H1 (cell line): ENCODE measurements around the gene GABPA. TPM values are rescaled to one million over a fixed set of nuclear protein-coding genes. Genes with fewer than 3 reads are reported as not detected.

Source experiments
- CTCF ChIA-PET: fragments of 300-600 bp; sonication (Branson Sonifier 250); formaldehyde crosslinking; loops from one replicate; lab custom pipeline; 2021; ENCODE audit not compliant: partially characterized antibody; lab: Charles Lee
- POLR2A ChIA-PET: fragments of 300-600 bp; sonication (Branson Sonifier 250); formaldehyde crosslinking; loops from one replicate; lab custom pipeline; 2021; ENCODE audit warnings: inconsistent platforms; ENCODE audit not compliant: partially characterized antibody; lab: Charles Lee
- DNase-seq, 2 experiments: peaks; one replicate each; pipeline versions ENCODE4 v3.0.0 to v3.0.0-alpha.2; 2010 to 2022; ENCODE audit warnings: low spot score in 2 of 2, low read depth in 1 of 2, mixed read lengths in 1 of 2
- FAIRE-seq: peaks from 2 replicates; lab custom pipeline; 2011; peaks lifted over from hg19 to GRCh38; lab: Jason Lieb, UNC
- H2AFZ ChIP-seq: 2 replicates; pipeline ENCODE4 v1.8.1; 2012; ENCODE audit warnings: low read length, inconsistent platforms
- H2AK5ac ChIP-seq: 2 replicates; pipeline ENCODE4 v1.6.1; 2013; ENCODE audit warnings: low read depth, low read length
- H2BK120ac ChIP-seq: replicated peaks from 2 replicates; pipeline ENCODE3; 2013; ENCODE audit warnings: low read depth, low read length, inconsistent platforms
- H2BK12ac ChIP-seq: 2 replicates; pipeline ENCODE4 v1.6.1; 2013; ENCODE audit warnings: low read depth, low read length
- H2BK15ac ChIP-seq: 2 replicates; pipeline ENCODE4 v1.6.1; 2013; ENCODE audit warnings: low read length
- H2BK20ac ChIP-seq: 2 replicates; pipeline ENCODE4 v1.6.1; 2013; ENCODE audit warnings: low read length
- H2BK5ac ChIP-seq: 2 replicates; pipeline ENCODE4 v1.6.1; 2013; ENCODE audit warnings: low read depth, low read length
- H3K14ac ChIP-seq: 2 replicates; pipeline ENCODE4 v1.6.1; 2013; ENCODE audit warnings: inconsistent platforms; ENCODE audit not compliant: insufficient read length
- H3K18ac ChIP-seq: 2 replicates; pipeline ENCODE4 v1.6.1; 2013; ENCODE audit warnings: low read length; ENCODE audit errors: extremely low read depth
- H3K23ac ChIP-seq: 2 replicates; pipeline ENCODE4 v1.6.1; 2013; ENCODE audit warnings: inconsistent platforms; ENCODE audit not compliant: insufficient read length
- H3K23me2 ChIP-seq: 2 replicates; pipeline ENCODE4 v1.6.1; 2013; ENCODE audit warnings: low read depth, low read length
- H3K27ac ChIP-seq: 2 replicates; pipeline ENCODE4 v1.6.1; 2011; ENCODE audit warnings: low read depth, low read length, inconsistent platforms
- H3K27me3 ChIP-seq, 4 experiments: replicated peaks in 1 of 4; 1 replicate in 1 of 4; 2 replicates in 3 of 4; pipeline versions ENCODE4 v1.6.1 to v1.8.1; 2011 to 2013; ENCODE audit warnings: low read length in 3 of 4, mild to moderate bottlenecking in 3 of 4, inconsistent platforms in 2 of 4, mixed read lengths in 2 of 4, moderate library complexity in 1 of 4; ENCODE audit not compliant: control insufficient read depth in 3 of 4, insufficient read depth in 3 of 4; ENCODE audit errors: extremely low read depth in 1 of 4
- H3K36me3 ChIP-seq, 4 experiments: 2 replicates each; pipeline versions ENCODE4 v1.6.1 to v1.8.1; 2011 to 2013; ENCODE audit warnings: mild to moderate bottlenecking in 4 of 4, low read length in 3 of 4, moderate library complexity in 2 of 4, control low read depth in 1 of 4, inconsistent platforms in 1 of 4; ENCODE audit not compliant: insufficient read depth in 4 of 4, control insufficient read depth in 2 of 4
- H3K4ac ChIP-seq: replicated peaks from 2 replicates; pipeline ENCODE3; 2013; ENCODE audit warnings: low read length, low read depth, mixed read lengths, inconsistent platforms; ENCODE audit not compliant: insufficient read length
- H3K4me1 ChIP-seq, 4 experiments: replicated peaks in 1 of 4; 1 replicate in 1 of 4; 2 replicates in 3 of 4; pipeline versions ENCODE4 v1.6.1 to v1.8.1; 2011 to 2013; ENCODE audit warnings: low read length in 3 of 4, inconsistent platforms in 2 of 4, mixed read lengths in 1 of 4; ENCODE audit not compliant: insufficient read depth in 4 of 4, control insufficient read depth in 3 of 4
- H3K4me2 ChIP-seq, 2 experiments: 2 replicates each; pipeline versions ENCODE4 v1.6.1 to v1.8.1; 2011 to 2013; ENCODE audit warnings: low read depth in 2 of 2, low read length in 2 of 2, control low read depth in 1 of 2, inconsistent platforms in 1 of 2, mild to moderate bottlenecking in 1 of 2; ENCODE audit not compliant: insufficient read depth in 1 of 2
- H3K4me3 ChIP-seq, 4 experiments: fragments of 200-600, 300-600 bp in 1 of 4; sonication (generic), shearing (Covaris generic), sonication (Bioruptor Twin) in 1 of 4; 2 replicates each; pipeline versions ENCODE4 v1.5.1 to v1.8.1; 2011 to 2016; ENCODE audit warnings: low read length in 4 of 4, low read depth in 3 of 4, control low read depth in 2 of 4, inconsistent platforms in 2 of 4, mild to moderate bottlenecking in 2 of 4, mixed read lengths in 1 of 4, moderate library complexity in 1 of 4; ENCODE audit not compliant: insufficient read depth in 2 of 4; ENCODE audit errors: extremely low read depth in 1 of 4
- H3K56ac ChIP-seq: replicated peaks from 2 replicates; pipeline ENCODE3; 2013; ENCODE audit warnings: low read depth, mild to moderate bottlenecking, mixed read lengths, low read length, inconsistent platforms; ENCODE audit not compliant: insufficient read length
- H3K79me1 ChIP-seq: 2 replicates; pipeline ENCODE4 v1.6.1; 2013; ENCODE audit warnings: low read depth, low read length, control low read depth
- H3K79me2 ChIP-seq, 2 experiments: 2 replicates each; pipeline versions ENCODE4 v1.6.1 to v1.8.1; 2012 to 2013; ENCODE audit warnings: low read length in 2 of 2, mild to moderate bottlenecking in 2 of 2, inconsistent platforms in 1 of 2; ENCODE audit not compliant: insufficient read depth in 2 of 2, control insufficient read depth in 1 of 2
- H3K9ac ChIP-seq, 4 experiments: replicated peaks in 1 of 4; 1 replicate in 1 of 4; 2 replicates in 3 of 4; pipeline versions ENCODE4 v1.6.1 to v1.8.1; 2011 to 2013; ENCODE audit warnings: low read depth in 3 of 4, low read length in 3 of 4, control low read depth in 2 of 4, mild to moderate bottlenecking in 2 of 4, moderate library complexity in 2 of 4, inconsistent platforms in 1 of 4; ENCODE audit errors: extremely low read depth in 1 of 4
- H3K9me3 ChIP-seq, 2 experiments: 2 replicates each; pipeline versions ENCODE4 v1.6.1 to v1.8.1; 2012 to 2013; ENCODE audit warnings: mild to moderate bottlenecking in 2 of 2, moderate library complexity in 2 of 2, control low read depth in 1 of 2, inconsistent platforms in 1 of 2, low read depth in 1 of 2, low read length in 1 of 2, mixed read lengths in 1 of 2; ENCODE audit not compliant: insufficient read depth in 2 of 2
- H4K20me1 ChIP-seq, 2 experiments: replicated peaks in 1 of 2; 2 replicates each; pipeline versions ENCODE3 to v1.8.1; 2011 to 2013; ENCODE audit warnings: inconsistent platforms in 2 of 2, low read length in 2 of 2, mild to moderate bottlenecking in 1 of 2; ENCODE audit not compliant: insufficient read depth in 2 of 2, control insufficient read depth in 1 of 2
- H4K5ac ChIP-seq: 2 replicates; pipeline ENCODE4 v1.6.1; 2013; ENCODE audit warnings: low read length, low read depth, mixed read lengths, inconsistent platforms; ENCODE audit not compliant: insufficient read length
- H4K8ac ChIP-seq: 2 replicates; pipeline ENCODE4 v1.8.0; 2013; ENCODE audit warnings: mild to moderate bottlenecking, moderate library complexity, low read length, inconsistent platforms; ENCODE audit not compliant: insufficient read depth; ENCODE audit errors: extremely low read depth
- H4K91ac ChIP-seq: replicated peaks from 2 replicates; pipeline ENCODE3; 2013; ENCODE audit warnings: low read length, mixed read lengths, inconsistent platforms; ENCODE audit not compliant: insufficient read length
- BCL11A ChIP-seq, 2 experiments: IDR thresholded peaks; one replicate each; pipeline ENCODE4 v1.6.1; 2011; ENCODE audit warnings: low read depth in 2 of 2, low read length in 2 of 2, mild to moderate bottlenecking in 2 of 2
- BRCA1 ChIP-seq: IDR thresholded peaks from 2 replicates; pipeline ENCODE4 v1.6.1; 2012; ENCODE audit warnings: low read depth, low read length, improper control_type of control experiment
- CREB1 ChIP-seq: IDR thresholded peaks from 2 replicates; pipeline ENCODE4 v1.6.1; 2012; ENCODE audit warnings: inconsistent platforms
- CTCF ChIP-seq, 3 experiments: IDR thresholded peaks; 1 replicate in 2 of 3; 2 replicates in 1 of 3; pipeline versions ENCODE4 v1.5.1 to v1.6.1; 2011; ENCODE audit warnings: low read length in 3 of 3, mild to moderate bottlenecking in 3 of 3, inconsistent platforms in 2 of 3, low read depth in 1 of 3, moderate library complexity in 1 of 3; ENCODE audit not compliant: insufficient read depth in 1 of 3; ENCODE audit errors: control extremely low read depth in 1 of 3
- FOSL1 ChIP-seq: IDR thresholded peaks from 2 replicates; pipeline ENCODE4 v1.6.1; 2011; ENCODE audit warnings: mild to moderate bottlenecking, low read depth, low read length, moderate library complexity; ENCODE audit not compliant: insufficient read depth
- JUN ChIP-seq: IDR thresholded peaks from 2 replicates; pipeline ENCODE4 v1.6.1; 2011; ENCODE audit warnings: low read depth, mild to moderate bottlenecking, improper control_type of control experiment, low read length
- MAX ChIP-seq: IDR thresholded peaks from 2 replicates; pipeline ENCODE4 v1.6.1; 2012; ENCODE audit warnings: inconsistent platforms
- NANOG ChIP-seq: IDR thresholded peaks from 2 replicates; pipeline ENCODE4 v1.6.1; 2011; ENCODE audit warnings: low read length, low read depth, mild to moderate bottlenecking, inconsistent platforms; ENCODE audit not compliant: insufficient read depth, poor library complexity, severe bottlenecking
- PHF8 ChIP-seq: fragments of 200-600 bp; sonication (generic); conservative IDR thresholded peaks from 2 replicates; pipeline ENCODE4 v1.7.1; 2012; ENCODE audit warnings: low read depth, mild to moderate bottlenecking, inconsistent platforms, low read length, moderate library complexity
- POLR2AphosphoS5 ChIP-seq: IDR thresholded peaks from 2 replicates; pipeline ENCODE4 v1.6.1; 2011; ENCODE audit warnings: low read depth, low read length
- SP2 ChIP-seq: IDR thresholded peaks from 2 replicates; pipeline ENCODE4 v1.6.1; 2012; ENCODE audit warnings: mild to moderate bottlenecking, low read length, inconsistent platforms
- SRF ChIP-seq: IDR thresholded peaks from 2 replicates; pipeline ENCODE4 v1.6.1; 2011; ENCODE audit warnings: mild to moderate bottlenecking, low read depth, low read length, moderate library complexity
- TBP ChIP-seq: IDR thresholded peaks from 2 replicates; pipeline ENCODE4 v1.6.1; 2011; ENCODE audit warnings: low read depth, low read length, improper control_type of control experiment
- WGBS, 2 experiments: shearing (Covaris generic) in 1 of 2; methylation state at CpG; one replicate each; pipeline versions ENCODE4 v1.1.6 to v1.1.7; 2013 to 2015; ENCODE audit warnings: low lambda C conversion rate in 2 of 2, mixed read lengths in 2 of 2, inconsistent platforms in 1 of 2, low coverage in 1 of 2, missing lambda C conversion rate in 1 of 2; ENCODE audit not compliant: insufficient replicate concordance in 2 of 2, insufficient coverage in 1 of 2, insufficient read length in 1 of 2; ENCODE audit errors: extremely low coverage in 1 of 2, missing lambda C conversion rate in 1 of 2; 5-methylcytosine and 5-hydroxymethylcytosine counted together
- polyA plus RNA-seq, 7 experiments: library from polyadenylated mRNA; depleted of rRNA in 3 of 7; stranded (reverse) in 5 of 7; unstranded in 2 of 7; fragments of >200 nt in 5 of 7; fragments of 200-250 nt in 2 of 7; gene quantifications; 1 replicate in 5 of 7; 2 replicates in 1 of 7; 4 replicates in 1 of 7; pipeline versions ENCODE4 v1.2.1 to v1.2.3, GENCODE V29; 2011 to 2013; ENCODE audit warnings: missing spikeins in 2 of 7, mixed read lengths in 2 of 7
- total RNA-seq: library from RNA; stranded (reverse); fragmentation: NEBNext Ultra II Directional; extraction: Animal tissue kit (Norgen Biotek cat#: 25700); gene quantifications from 2 replicates; pipeline ENCODE4 v1.2.1, GENCODE V29; 2021

GABPA gene
- total and polyA plus RNA-seq, 2 of the 8 experiments (the other 6 are each of a cell fraction or from before 2014, with no cell fraction given), result 5.2 to 22.2 TPM

GRCh38 chr21:25689226-25689625 is 45.5 kb upstream of the GABPA start:
- Histone ChIP-seq H3K27ac (no peak overlapping the region), H3K23ac (no peak overlapping the region), H4K8ac (no peak overlapping the region), H4K20me1 (no peaks in the 10 kb centered on the region), H2AK5ac (no peak overlapping the region), H3K4me3 (no peak overlapping the region), H3K36me3 (no peaks in the 10 kb centered on the region), H2BK120ac (no peak overlapping the region), H3K79me2 (no peaks in the 10 kb centered on the region), H4K5ac (no peak overlapping the region), H3K9ac (no peak overlapping the region), H2BK5ac (no peak overlapping the region), H3K14ac (no peak overlapping the region), H3K79me1 (no peaks in the 10 kb centered on the region), H3K56ac (no peak overlapping the region), H3K9me3 (no peaks in the 10 kb centered on the region), H2BK15ac (no peak overlapping the region), H4K91ac (no peak overlapping the region), H3K4me1 (no peaks in the 10 kb centered on the region), H2AFZ (no peak overlapping the region), H3K27me3 (no peaks in the 10 kb centered on the region), H3K4ac (no peak overlapping the region), H2BK20ac (no peak overlapping the region), H3K4me2 (no peak overlapping the region), H2BK12ac (no peak overlapping the region), H3K18ac (no peak overlapping the region), H3K23me2 (no peaks in the 10 kb centered on the region)
- FAIRE-seq (no peak), DNase-seq (no peak)
- 88% methylated on average over 1 of the region's 1 CpG; no CpG with 5 or more reads in 1 of the 2 experiments for WGBS, 2 experiments
- POLR2A ChIA-PET, result no interaction called here
- CTCF ChIA-PET, result interaction anchor here (1.6 kb wide), 1 partner anchor 19 kb away, joined by 8 read pairs; no protein-coding TSS in a partner anchor
- TF ChIP-seq SP2 (no peak), FOSL1 (no peak), CTCF (IDR thresholded peaks at IDR 0.05; ENCODE audit: control extremely low read depth in 1 of 3, insufficient read depth in 1 of 3, low read depth in 1 of 3, low read length in 3 of 3) (no peak), BRCA1 (no peak), BCL11A (IDR thresholded peaks at IDR 0.05; ENCODE audit: low read depth in 2 of 2, low read length in 2 of 2) (no peak), POLR2AphosphoS5 (no peak), MAX (no peak), JUN (no peak), CREB1 (no peak), PHF8 (no peak), SRF (no peak), TBP (no peak), NANOG (no peak)
